H4 (cell line): ENCODE results near the gene PADI4. TPM values are rescaled to one million over a fixed set of nuclear protein-coding genes. Genes with fewer than 3 reads are reported as not detected.
A peak's percentile ranks its signal among the peaks of the same experiment; 100 is the strongest.
"Not testable (repeated sequence)": the region's sequence is repeated elsewhere in the genome, so short reads cannot be mapped to it uniquely, and the experiment has no call there.

ENCODE experiments used
- DNase-seq: peaks from one replicate; pipeline ENCODE4 v3.0.0-alpha.2; 2015; ENCODE audit warnings: low spot score
- total RNA-seq: library from RNA; depleted of rRNA; stranded (reverse); fragments of >200 nt; shearing (Covaris generic); gene quantifications from 2 replicates; pipeline ENCODE4 v1.2.3, GENCODE V29; 2014

The PADI4 gene
- total RNA-seq, 1 experiment from 2014 or later, result 0.27 TPM

- DNase-seq, result no peak
Observed at GRCh38 chr1:17313530-17314309, 5.7 kb downstream of the PADI4 start.

GRCh38 chr1:17314491-17314971 lies 6.5 kb downstream of the PADI4 start:
- peak; percentile 57 for DNase-seq

GRCh38 chr1:17315542-17316130 lies 7.6 kb downstream of the PADI4 start:
- DNase-seq, result no peak

GRCh38 chr1:17316704-17317103 lies 8.7 kb downstream of the PADI4 start:
- DNase-seq, result no peak

- DNase-seq, result no peak
Observed at GRCh38 chr1:17318262-17318661, 10.3 kb downstream of the PADI4 start.

- no peak for DNase-seq
Observed at GRCh38 chr1:17319561-17320350, 11.8 kb downstream of the PADI4 start.

- not testable (repeated sequence) for DNase-seq
Observed at GRCh38 chr1:17321857-17322390, 13.9 kb downstream of the PADI4 start.

- DNase-seq, result no peak
Observed at GRCh38 chr1:17328855-17329254, 20.9 kb downstream of the PADI4 start.

GRCh38 chr1:17329610-17330009 lies 21.6 kb downstream of the PADI4 start:
- DNase-seq, result no peak

- no peak for DNase-seq
Observed at GRCh38 chr1:17330856-17331255, 22.9 kb downstream of the PADI4 start.

GRCh38 chr1:17333081-17333480 lies 25.1 kb downstream of the PADI4 start:
- DNase-seq, result no peak

- peak; percentile 41 for DNase-seq
Observed at GRCh38 chr1:17335821-17336710, 28.1 kb downstream of the PADI4 start.

GRCh38 chr1:17338706-17339493 lies 30.9 kb downstream of the PADI4 start:
- no peak for DNase-seq

GRCh38 chr1:17339521-17339920 lies 31.5 kb downstream of the PADI4 start:
- DNase-seq, result no peak

GRCh38 chr1:17340358-17340757 lies 32.4 kb downstream of the PADI4 start:
- DNase-seq, result no peak

- DNase-seq, result no peak
Observed at GRCh38 chr1:17342014-17342441, 34.0 kb downstream of the PADI4 start.

- not testable (repeated sequence) for DNase-seq
Observed at GRCh38 chr1:17345506-17345905, 37.5 kb downstream of the PADI4 start.

GRCh38 chr1:17346046-17346789 lies 38.2 kb downstream of the PADI4 start:
- no peak for DNase-seq

- DNase-seq, result peak; percentile 60
Observed at GRCh38 chr1:17347769-17348592, 40.0 kb downstream of the PADI4 start.
